ENCODE results near the gene CERS4. TPM values are rescaled to one million over a fixed set of nuclear protein-coding genes. Genes with fewer than 3 reads are reported as not detected.
"Not testable (repeated sequence)": the region's sequence is repeated elsewhere in the genome, so short reads cannot be mapped to it uniquely, and the experiment has no call there.

CERS4 gene
- total RNA-seq, 1 experiment from 2014 or later: not detected

- DNase-seq (ENCODE audit: low spot score): no peak
Observed at GRCh38 chr19:8261881-8262280, 52.7 kb downstream of the CERS4 start.

- no peak for DNase-seq (ENCODE audit: low spot score)
Observed at GRCh38 chr19:8262431-8262830, 53.3 kb downstream of the CERS4 start.

- DNase-seq (ENCODE audit: low spot score): not testable (repeated sequence)
Observed at GRCh38 chr19:8264248-8264647, 55.1 kb downstream of the CERS4 start.

DNA sequence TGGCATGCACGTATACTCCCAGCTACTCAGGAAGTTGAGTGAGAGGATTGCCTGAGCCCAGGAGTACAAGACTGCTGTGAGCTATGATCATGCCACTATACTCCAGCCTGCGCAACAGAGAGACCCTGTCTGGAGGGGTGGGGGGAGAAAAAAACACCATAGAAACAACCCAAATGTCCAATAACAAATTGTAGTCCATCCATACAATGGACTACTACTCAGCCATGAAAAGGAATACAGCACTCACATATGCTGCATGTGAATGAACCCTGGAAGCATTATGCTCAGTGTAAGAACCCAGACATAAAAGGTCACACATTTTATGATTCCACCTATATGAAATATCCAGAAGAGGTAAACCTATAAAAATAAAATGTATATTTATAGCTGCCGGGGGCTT lies 56.7 kb downstream of the CERS4 start:
- DNase-seq (ENCODE audit: low spot score): no peak

DNA sequence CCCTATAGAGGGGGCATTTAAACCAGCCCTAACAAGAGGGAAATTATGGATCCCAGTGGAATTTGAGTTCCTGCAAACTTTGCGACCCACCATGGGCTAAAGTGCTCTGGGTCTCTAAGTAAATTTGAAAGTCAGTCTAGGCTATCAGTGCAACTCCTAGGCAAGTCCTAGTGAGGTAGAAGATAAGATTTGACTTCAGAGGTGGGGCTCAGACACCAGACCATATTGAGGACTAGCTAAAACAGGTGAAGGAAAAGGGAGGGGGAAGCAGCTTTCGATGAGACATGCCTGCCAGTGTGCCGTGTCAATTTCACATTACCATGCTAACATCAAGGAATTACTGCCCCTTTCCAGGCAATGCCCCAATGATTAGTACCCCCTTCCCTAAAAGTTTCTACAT lies 60.6 kb downstream of the CERS4 start:
- no peak for DNase-seq (ENCODE audit: low spot score)

GRCh38 chr19:8276508-8276907 lies 67.3 kb downstream of the CERS4 start:
- not testable (repeated sequence) for DNase-seq (ENCODE audit: low spot score)

GRCh38 chr19:8291337-8291736 lies 82.2 kb downstream of the CERS4 start:
- DNase-seq (ENCODE audit: low spot score): not testable (repeated sequence)

DNA sequence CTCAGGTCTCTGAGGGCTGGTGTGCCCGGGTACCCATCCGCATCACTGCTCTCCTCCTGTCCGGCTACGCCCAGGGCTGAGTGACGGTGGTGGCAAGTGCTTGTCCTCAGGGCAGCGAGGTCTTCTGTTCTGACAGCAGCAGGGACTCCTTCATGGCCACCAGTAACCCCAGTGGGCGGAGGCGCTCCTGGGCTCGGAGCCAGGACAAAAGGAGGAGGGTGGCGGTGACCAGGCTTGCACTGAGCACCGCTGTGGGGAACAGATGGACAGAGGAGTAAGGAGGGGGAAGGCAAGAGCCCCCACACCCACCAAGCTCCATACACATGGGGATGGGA lies 93.2 kb downstream of the CERS4 start:
- peak; percentile 47 for DNase-seq (ENCODE audit: low spot score)

- no peak for DNase-seq (ENCODE audit: low spot score)
Observed at GRCh38 chr19:8302734-8303133, 93.6 kb downstream of the CERS4 start.

- no peak for DNase-seq (ENCODE audit: low spot score)
Observed at GRCh38 chr19:8304841-8305621, 95.9 kb downstream of the CERS4 start.

DNA sequence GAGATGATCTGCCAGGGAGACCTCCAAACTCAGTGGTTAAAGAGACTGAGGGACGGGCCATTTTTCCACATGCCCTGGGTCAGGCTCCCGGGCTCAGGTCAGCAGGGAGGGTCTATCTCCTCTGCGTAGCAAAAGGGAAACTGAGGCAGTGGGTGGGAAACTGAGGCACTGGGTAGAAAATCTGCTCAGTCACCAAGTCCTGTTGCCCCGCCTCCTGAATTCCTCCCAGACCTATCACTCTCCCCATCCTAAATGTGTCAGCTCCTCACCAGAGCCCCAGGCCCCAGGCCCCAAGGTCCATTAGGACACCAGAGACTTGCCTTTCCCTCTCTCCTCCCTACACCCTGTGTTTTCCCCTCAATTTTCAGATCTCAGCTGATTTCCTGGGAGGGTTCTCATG lies 96.6 kb downstream of the CERS4 start:
- DNase-seq (ENCODE audit: low spot score): no peak

GRCh38 chr19:8306235-8307054 lies 97.3 kb downstream of the CERS4 start:
- no peak for DNase-seq (ENCODE audit: low spot score)

- DNase-seq (ENCODE audit: low spot score): no peak
Observed at GRCh38 chr19:8307400-8307964, 98.3 kb downstream of the CERS4 start.

GRCh38 chr19:8307965-8308866 lies 99.0 kb downstream of the CERS4 start, which contains the start of gene CD320:
TSS of gene CD320 (minus strand) at chr19:8308358. CDS start at chr19:8308290, 68 bp downstream.
- DNase-seq (ENCODE audit: low spot score): peak; percentile 90

DNA sequence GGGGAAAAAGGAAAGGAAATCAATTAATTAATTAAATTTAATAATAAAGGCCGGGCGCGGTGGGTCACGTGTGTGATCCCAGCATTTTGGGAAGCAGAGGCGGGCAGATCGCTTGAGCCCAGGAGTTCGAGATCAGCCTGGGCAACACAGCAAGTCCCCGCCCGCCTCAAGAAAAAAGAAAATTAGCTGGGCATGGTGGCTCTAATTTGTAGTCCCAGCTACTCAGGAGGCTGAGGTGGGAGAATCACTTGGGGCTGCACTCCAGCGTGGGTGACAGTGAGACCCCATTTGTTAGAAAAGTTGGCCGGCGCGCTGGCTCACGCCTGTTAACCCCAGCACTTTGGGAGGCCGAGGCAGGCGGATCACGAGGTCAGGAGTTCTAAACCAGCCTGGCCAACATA lies 99.7 kb downstream of the CERS4 start:
- no peak for DNase-seq (ENCODE audit: low spot score)

GRCh38 chr19:8310342-8311055 lies 101.3 kb downstream of the CERS4 start:
- DNase-seq (ENCODE audit: low spot score): no peak

DNA sequence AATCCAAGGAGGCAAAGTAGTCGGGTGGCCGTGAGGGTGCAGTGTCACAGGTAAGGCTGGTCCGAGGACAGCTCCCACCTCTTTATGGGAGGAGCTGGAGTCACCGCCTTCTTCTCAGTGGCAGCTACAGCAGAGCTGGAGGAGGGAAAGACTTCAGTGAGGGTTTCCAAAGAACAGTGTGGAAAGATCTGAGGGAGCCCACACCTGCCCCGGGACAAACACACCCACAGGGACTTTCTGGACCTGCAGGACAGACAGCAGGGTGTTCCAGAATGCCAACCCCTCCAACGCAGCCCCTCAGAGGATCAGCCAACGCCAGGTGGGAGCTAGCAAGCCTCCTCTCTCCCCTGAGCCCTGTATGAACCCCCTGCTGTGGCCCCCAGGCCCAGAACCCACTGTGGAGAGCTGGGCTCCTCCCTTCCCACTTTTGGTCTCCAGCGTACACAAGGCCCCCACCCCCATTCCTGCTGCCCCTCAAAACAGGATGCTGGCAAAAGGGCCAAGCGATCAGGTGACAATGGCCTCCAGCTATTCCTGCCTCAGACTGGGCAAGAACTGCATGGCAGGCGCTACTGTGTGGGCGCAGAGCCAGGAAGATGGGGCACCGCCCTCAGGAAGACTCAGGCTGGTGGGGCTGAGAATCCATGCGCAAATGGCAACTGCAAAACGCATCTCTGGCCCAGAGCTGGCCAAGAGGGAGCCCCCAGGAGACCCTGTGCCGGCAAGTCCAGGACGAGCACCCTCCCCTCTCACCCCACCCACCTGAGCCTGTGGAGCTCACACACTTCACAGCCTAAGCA lies 102.5 kb downstream of the CERS4 start:
- DNase-seq (ENCODE audit: low spot score): no peak

Data from HT-29 (cell line).